Measurements from ENCODE around the gene SEMA3G. TPM values are rescaled to one million over a fixed set of nuclear protein-coding genes. Genes with fewer than 3 reads are reported as not detected.

Gene SEMA3G
- polyA plus RNA-seq, 2 of the 4 experiments (the other 2 are of a cell fraction), result 0.08 to 0.13 TPM

DNA sequence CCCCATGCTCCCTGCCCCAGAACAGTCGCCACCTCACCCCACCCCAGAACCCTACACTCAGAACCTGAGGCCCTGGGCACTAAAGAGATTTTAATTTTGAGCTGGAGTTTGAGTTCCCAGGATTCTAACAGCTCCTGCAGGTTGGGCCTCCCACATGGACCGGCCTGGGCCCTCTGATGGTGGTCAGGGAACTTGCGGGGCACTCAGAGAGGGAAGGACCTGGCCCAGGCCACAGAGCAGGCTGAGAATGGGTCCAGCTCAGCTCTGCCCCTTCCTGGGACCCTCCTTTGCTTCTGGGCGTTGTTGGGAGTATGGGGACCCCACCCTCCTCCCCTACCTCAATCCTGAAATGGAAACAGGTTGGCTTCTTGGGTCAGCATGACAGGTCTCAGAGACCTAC lies 1.1 kb upstream of the SEMA3G start:
- WGBS (ENCODE audit: missing lambda C conversion rate), result 44% methylated on average over 2 of the region's 4 CpGs
- POLR2A ChIA-PET, result no interaction called here
- peaks cover 14% of the 10 kb centered on the region for H3K4me1 ChIP-seq
- TF ChIP-seq ZSCAN20 (CRISPR knock-in tag; IDR thresholded peaks at IDR 0.05) (no peak), SMC3 (IDR thresholded peaks at IDR 0.05) (no peak), FOXS1 (CRISPR knock-in tag; IDR thresholded peaks at IDR 0.05) (no peak), ATOH8 (CRISPR knock-in tag; IDR thresholded peaks at IDR 0.05; ENCODE audit: low read depth) (no peak), EHMT2 (IDR thresholded peaks at IDR 0.05; ENCODE audit: low read depth) (no peak), BHLHE40 (IDR thresholded peaks at IDR 0.05; ENCODE audit: low read depth, low read length) (no peak), POLR2A (IDR thresholded peaks at IDR 0.05; ENCODE audit: low read length) (no peak), HOXB13 (CRISPR knock-in tag; IDR thresholded peaks at IDR 0.05; ENCODE audit: low read depth) (no peak), ESRRA (IDR thresholded peaks at IDR 0.05; ENCODE audit: borderline replicate concordance, low read length) (no peak), RFX5 (IDR thresholded peaks at IDR 0.05) (no peak), MAZ (IDR thresholded peaks at IDR 0.05; ENCODE audit: borderline replicate concordance, low read depth, low read length) (no peak), USF2 (IDR thresholded peaks at IDR 0.05) (no peak)
- TF ChIP-seq, protein P1, sequence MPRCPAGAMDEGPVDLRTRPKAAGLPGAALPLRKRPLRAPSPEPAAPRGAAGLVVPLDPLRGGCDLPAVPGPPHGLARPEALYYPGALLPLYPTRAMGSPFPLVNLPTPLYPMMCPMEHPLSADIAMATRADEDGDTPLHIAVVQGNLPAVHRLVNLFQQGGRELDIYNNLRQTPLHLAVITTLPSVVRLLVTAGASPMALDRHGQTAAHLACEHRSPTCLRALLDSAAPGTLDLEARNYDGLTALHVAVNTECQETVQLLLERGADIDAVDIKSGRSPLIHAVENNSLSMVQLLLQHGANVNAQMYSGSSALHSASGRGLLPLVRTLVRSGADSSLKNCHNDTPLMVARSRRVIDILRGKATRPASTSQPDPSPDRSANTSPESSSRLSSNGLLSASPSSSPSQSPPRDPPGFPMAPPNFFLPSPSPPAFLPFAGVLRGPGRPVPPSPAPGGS (IDR thresholded peaks at IDR 0.05), result no peak
- no peak overlapping the region for H3K4me3 ChIP-seq
- no peak overlapping the region for H3K27ac ChIP-seq
- no peaks in the 10 kb centered on the region for H3K9me3 ChIP-seq
- FAIRE-seq (no peak), ATAC-seq (peak; percentile 38 to 43; a peak in 3 of 6 replicates), DNase-seq (ENCODE audit: low read depth in 1 of 2, low spot score in 1 of 2) (no peak)
- CTCF ChIA-PET, result interaction anchor here (0.8 to 14.4 kb wide), 16 partner anchors 11 to 445 kb away, joined by 3 to 351 read pairs (median 4); partner anchors contain the start of genes NISCH and TWF2
- H3K4me2 ChIP-seq, result no peak overlapping the region

GRCh38 chr3:52443791-52444687 lies 864 bp downstream of the SEMA3G start:
- FAIRE-seq (no peak), ATAC-seq (no peak), DNase-seq (ENCODE audit: low read depth in 1 of 2, low spot score in 1 of 2) (no peak)
- Histone ChIP-seq H3K9me3 (no peaks in the 10 kb centered on the region), H3K4me1 (no peaks in the 10 kb centered on the region), H3K4me2 (no peak overlapping the region), H3K27ac (no peak overlapping the region), H3K4me3 (no peak overlapping the region)
- CTCF ChIA-PET, result interaction anchor here (14.4 kb wide), 1 partner anchor 15 kb away, joined by 351 read pairs; no protein-coding TSS in a partner anchor
- POLR2A ChIA-PET, result no interaction called here
- 87% methylated on average over 17 of the region's 25 CpGs for WGBS (ENCODE audit: missing lambda C conversion rate)
- TF ChIP-seq SREBF2 (IDR thresholded peaks at IDR 0.05) (no peak), RNF2 (IDR thresholded peaks at IDR 0.05; ENCODE audit: borderline replicate concordance, low read depth) (no peak), ZFP36 (IDR thresholded peaks at IDR 0.05; ENCODE audit: borderline replicate concordance, partially characterized antibody) (no peak), ATOH8 (CRISPR knock-in tag; IDR thresholded peaks at IDR 0.05; ENCODE audit: low read depth) (no peak), RFX5 (IDR thresholded peaks at IDR 0.05) (no peak), TFCP2L1 (CRISPR knock-in tag; IDR thresholded peaks at IDR 0.05) (no peak), CBX8 (IDR thresholded peaks at IDR 0.05) (no peak), NFE2L2 (conservative IDR thresholded peaks at IDR 0.05; ENCODE audit: low read length) (no peak), NPAS2 (CRISPR knock-in tag; IDR thresholded peaks at IDR 0.05; ENCODE audit: borderline replicate concordance) (no peak), RARB (CRISPR knock-in tag; IDR thresholded peaks at IDR 0.05) (no peak)
